Ishikawa (cell line): Measurements from ENCODE around the gene GMPR.

Experiments
- CEBPB ChIP-seq: IDR thresholded peaks from 2 replicates; pipeline ENCODE4 v1.6.1; 2012
- CREB1 ChIP-seq: IDR thresholded peaks from 2 replicates; pipeline ENCODE4 v1.6.1; 2012; ENCODE audit warnings: low read depth
- EGR1 ChIP-seq: IDR thresholded peaks from 2 replicates; pipeline ENCODE4 v1.6.1; 2012
- EP300 ChIP-seq: IDR thresholded peaks from 2 replicates; pipeline ENCODE4 v1.6.1; 2012; ENCODE audit warnings: borderline replicate concordance
- FOXM1 ChIP-seq: IDR thresholded peaks from 2 replicates; pipeline ENCODE4 v1.6.1; 2012; ENCODE audit warnings: low read depth, borderline replicate concordance
- NFIC ChIP-seq: IDR thresholded peaks from 2 replicates; pipeline ENCODE4 v1.6.1; 2012
- RAD21 ChIP-seq: IDR thresholded peaks from 2 replicates; pipeline ENCODE4 v1.6.1; 2012; ENCODE audit warnings: low read depth
- TAF1 ChIP-seq: IDR thresholded peaks from 2 replicates; pipeline ENCODE4 v1.6.1; 2012; ENCODE audit warnings: low read depth, mild to moderate bottlenecking
- TCF12 ChIP-seq: IDR thresholded peaks from 2 replicates; pipeline ENCODE4 v1.6.1; 2012; ENCODE audit warnings: low read depth
- TEAD4 ChIP-seq: IDR thresholded peaks from 2 replicates; pipeline ENCODE4 v1.6.1; 2012
- YY1 ChIP-seq: IDR thresholded peaks from 2 replicates; pipeline ENCODE4 v1.6.1; 2012; ENCODE audit warnings: low read depth
- ZBTB7A ChIP-seq: IDR thresholded peaks from 2 replicates; pipeline ENCODE4 v1.6.1; 2012; ENCODE audit warnings: low read depth
- TF ChIP-seq, protein P1 (sequence below): IDR thresholded peaks from 2 replicates; pipeline ENCODE4 v1.6.1; 2012; ENCODE audit warnings: low read depth, mild to moderate bottlenecking
- TF ChIP-seq, protein P2 (sequence below): IDR thresholded peaks from 2 replicates; pipeline ENCODE4 v1.6.1; 2012
- TF ChIP-seq, protein P3 (sequence below): IDR thresholded peaks from 2 replicates; pipeline ENCODE4 v1.6.1; 2012

GMPR gene

DNA sequence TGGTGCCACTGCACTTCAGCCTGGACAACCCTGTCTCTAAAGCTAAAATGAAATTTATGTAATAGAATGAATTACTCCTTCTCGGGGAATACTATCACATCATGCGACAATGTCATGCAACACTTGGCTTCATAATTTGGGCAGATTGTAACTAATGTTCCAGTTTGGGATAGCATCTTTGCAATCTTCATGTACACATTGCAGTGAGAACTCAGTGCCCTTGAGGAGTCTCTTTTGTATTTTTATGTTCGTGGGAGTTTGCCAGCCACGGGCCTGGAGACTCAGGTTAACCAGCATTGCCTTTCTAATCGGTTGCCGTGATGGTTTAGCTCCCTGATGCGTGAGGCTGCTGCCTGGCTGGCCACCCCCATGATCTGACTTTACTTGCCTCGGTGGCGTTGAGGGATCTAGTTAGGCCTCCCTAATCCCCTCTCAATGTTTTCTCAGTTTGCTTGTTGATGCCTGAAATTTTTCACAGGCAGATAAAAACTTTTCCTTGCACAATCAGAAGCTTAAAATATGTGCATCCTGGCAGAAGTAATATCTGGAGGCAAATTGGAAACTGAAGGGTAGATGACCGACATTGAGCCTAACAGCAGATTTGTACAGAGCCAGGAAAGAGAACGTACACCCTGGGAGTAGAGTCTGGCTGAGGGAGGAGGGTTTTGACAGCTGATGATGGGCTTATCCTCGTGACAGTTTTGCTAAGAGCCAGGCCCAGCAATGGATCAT lies 2.4 kb downstream of the GMPR start:
- no peak for TF ChIP-seq CREB1
- TF ChIP-seq ZBTB7A = no peak
- TF ChIP-seq RAD21 = no peak

DNA sequence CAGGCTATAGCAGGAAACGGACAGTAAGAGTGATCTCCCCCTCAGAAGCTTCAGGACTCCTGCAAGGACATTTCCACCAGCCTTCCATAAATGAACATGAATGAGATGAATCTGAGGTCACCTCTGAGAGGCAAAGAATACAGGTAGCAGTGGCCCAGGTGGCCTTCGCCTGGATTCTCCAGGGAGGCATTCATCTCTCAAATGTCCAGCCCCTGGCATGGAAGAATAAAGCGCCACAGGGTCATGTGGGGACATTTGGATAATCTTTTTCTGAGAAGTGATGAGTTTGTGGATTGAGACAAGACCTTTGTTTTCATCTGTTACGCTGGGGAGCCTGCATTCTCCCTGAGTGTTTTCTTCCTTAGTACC lies 2.9 kb downstream of the GMPR start:
- no peak for TF ChIP-seq ZBTB7A
- no peak for TF ChIP-seq NFIC
- TF ChIP-seq FOXM1 = no peak
- TF ChIP-seq EP300 = no peak
- TF ChIP-seq, protein P1, sequence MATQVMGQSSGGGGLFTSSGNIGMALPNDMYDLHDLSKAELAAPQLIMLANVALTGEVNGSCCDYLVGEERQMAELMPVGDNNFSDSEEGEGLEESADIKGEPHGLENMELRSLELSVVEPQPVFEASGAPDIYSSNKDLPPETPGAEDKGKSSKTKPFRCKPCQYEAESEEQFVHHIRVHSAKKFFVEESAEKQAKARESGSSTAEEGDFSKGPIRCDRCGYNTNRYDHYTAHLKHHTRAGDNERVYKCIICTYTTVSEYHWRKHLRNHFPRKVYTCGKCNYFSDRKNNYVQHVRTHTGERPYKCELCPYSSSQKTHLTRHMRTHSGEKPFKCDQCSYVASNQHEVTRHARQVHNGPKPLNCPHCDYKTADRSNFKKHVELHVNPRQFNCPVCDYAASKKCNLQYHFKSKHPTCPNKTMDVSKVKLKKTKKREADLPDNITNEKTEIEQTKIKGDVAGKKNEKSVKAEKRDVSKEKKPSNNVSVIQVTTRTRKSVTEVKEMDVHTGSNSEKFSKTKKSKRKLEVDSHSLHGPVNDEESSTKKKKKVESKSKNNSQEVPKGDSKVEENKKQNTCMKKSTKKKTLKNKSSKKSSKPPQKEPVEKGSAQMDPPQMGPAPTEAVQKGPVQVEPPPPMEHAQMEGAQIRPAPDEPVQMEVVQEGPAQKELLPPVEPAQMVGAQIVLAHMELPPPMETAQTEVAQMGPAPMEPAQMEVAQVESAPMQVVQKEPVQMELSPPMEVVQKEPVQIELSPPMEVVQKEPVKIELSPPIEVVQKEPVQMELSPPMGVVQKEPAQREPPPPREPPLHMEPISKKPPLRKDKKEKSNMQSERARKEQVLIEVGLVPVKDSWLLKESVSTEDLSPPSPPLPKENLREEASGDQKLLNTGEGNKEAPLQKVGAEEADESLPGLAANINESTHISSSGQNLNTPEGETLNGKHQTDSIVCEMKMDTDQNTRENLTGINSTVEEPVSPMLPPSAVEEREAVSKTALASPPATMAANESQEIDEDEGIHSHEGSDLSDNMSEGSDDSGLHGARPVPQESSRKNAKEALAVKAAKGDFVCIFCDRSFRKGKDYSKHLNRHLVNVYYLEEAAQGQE = no peak
- no peak for TF ChIP-seq TCF12
- no peak for TF ChIP-seq CREB1
- TF ChIP-seq YY1 = no peak
- TF ChIP-seq, protein P2, sequence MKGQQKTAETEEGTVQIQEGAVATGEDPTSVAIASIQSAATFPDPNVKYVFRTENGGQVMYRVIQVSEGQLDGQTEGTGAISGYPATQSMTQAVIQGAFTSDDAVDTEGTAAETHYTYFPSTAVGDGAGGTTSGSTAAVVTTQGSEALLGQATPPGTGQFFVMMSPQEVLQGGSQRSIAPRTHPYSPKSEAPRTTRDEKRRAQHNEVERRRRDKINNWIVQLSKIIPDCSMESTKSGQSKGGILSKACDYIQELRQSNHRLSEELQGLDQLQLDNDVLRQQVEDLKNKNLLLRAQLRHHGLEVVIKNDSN = no peak
- TF ChIP-seq TAF1 = no peak
- no peak for TF ChIP-seq RAD21
- no peak for TF ChIP-seq EGR1
- TF ChIP-seq TEAD4 = no peak
- no peak for TF ChIP-seq CEBPB
- TF ChIP-seq, protein P3, sequence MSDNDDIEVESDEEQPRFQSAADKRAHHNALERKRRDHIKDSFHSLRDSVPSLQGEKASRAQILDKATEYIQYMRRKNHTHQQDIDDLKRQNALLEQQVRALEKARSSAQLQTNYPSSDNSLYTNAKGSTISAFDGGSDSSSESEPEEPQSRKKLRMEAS = no peak

DNA sequence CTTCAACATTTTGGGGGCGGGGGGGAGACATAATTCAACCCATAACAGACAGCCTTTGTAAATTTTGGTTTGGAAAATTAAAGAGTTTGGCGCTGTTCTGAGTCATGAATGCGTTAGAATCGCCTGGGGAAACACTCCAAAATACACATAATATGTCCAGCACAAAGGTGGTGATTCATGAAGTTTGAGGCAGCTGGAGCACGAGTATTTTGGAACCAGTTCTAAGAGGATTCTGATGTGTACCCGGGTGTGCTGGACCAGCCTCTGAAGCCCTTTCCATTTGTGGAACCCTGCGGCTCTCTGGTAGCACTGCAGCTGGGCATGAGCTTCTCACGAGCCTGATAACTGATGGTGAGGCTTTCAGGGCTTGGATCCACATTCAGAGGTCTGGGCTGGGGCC lies 4.7 kb downstream of the GMPR start:
- TF ChIP-seq YY1 = no peak
- no peak for TF ChIP-seq FOXM1
- no peak for TF ChIP-seq TAF1
- no peak for TF ChIP-seq TEAD4
- no peak for TF ChIP-seq EP300
- TF ChIP-seq, protein P1 = no peak
- TF ChIP-seq, protein P2 = no peak
- TF ChIP-seq CEBPB = no peak
- TF ChIP-seq, protein P3 = no peak
- TF ChIP-seq NFIC = no peak
- TF ChIP-seq EGR1 = no peak
- no peak for TF ChIP-seq RAD21
- TF ChIP-seq CREB1 = no peak
- TF ChIP-seq ZBTB7A = no peak
- TF ChIP-seq TCF12 = no peak

DNA sequence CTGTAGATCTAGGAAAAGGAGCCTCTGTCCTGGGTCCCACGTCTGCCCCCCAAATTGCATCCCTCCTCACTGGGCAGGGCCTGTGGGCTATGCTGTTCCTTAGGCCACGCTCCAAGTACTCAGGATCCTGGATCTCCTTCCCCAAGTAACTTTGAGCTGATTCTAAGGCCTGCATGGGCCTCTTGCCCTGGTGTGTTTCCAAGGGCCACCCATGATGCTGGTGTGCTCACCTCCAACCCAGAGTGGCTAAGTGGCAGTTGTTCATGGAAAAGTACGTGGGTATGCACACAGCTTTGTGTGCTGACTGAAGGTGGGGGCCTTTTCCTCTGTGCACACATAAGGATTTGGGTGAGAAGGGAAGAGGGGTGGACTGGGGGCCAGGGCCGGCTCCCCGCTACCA lies 5.3 kb downstream of the GMPR start:
- TF ChIP-seq RAD21 (no peak), TCF12 (no peak), CEBPB (no peak)
- TF ChIP-seq, protein P3 = no peak
- TF ChIP-seq, protein P1 = no peak

DNA sequence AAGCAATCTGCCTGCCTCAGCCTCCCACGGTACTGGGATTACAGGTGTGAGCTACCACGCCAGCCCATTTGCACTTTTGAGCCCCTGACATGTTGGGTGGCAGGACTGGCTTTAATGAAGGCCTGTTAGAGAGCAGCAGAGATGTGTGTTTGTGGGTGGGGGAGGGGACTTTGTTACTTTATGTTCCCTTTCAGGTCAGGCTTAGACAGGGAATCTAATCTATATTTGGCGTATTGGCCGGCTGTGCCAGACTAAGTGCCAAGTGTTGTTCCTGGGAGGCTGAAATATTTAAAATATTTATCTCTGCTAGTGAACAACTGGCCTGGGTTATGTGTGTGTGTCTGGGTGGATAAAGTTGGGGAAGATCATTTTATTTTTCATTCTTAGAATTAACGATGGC lies 6.1 kb downstream of the GMPR start:
- TF ChIP-seq ZBTB7A = no peak
- TF ChIP-seq YY1 = no peak
- TF ChIP-seq TAF1 = no peak
- TF ChIP-seq, protein P3 = no peak
